ENCODE data around the gene PRELP.

DNA sequence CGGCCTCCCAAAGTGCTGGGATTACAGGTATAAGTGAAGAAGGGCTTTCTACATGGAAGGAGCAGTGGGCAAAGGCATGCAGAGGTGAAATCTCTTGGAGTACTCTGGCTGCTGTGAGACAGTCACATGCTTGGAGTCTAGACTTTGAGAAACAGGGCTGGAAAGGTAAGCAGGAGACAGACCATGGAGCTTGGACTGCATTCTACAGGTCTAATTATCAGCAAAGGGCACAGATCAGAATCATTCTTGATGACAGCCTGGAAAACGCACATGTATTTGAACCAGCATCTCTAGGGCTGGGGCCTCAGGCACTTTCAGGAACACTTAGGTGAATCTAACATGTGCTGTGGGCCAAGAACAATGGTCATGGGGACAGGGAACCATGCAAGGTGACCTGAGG, 7.3 kb upstream of the PRELP start:
- TF ChIP-seq GATA2 (IDR thresholded peaks at IDR 0.05; ENCODE audit: insufficient read depth, insufficient read length, low read depth, low read length), result no peak
- no peak for TF ChIP-seq CTCF (IDR thresholded peaks at IDR 0.05; ENCODE audit: extremely low read depth in 1 of 2, insufficient read depth in 1 of 2, low read depth in 1 of 2, low read length in 2 of 2)
- no peak for TF ChIP-seq POLR2AphosphoS5 (IDR thresholded peaks at IDR 0.05; ENCODE audit: insufficient read depth, low read depth, low read length)
- TF ChIP-seq, protein P1, sequence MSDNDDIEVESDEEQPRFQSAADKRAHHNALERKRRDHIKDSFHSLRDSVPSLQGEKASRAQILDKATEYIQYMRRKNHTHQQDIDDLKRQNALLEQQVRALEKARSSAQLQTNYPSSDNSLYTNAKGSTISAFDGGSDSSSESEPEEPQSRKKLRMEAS (IDR thresholded peaks at IDR 0.05; ENCODE audit: insufficient read depth, insufficient read length), result no peak
- TF ChIP-seq POLR2A (IDR thresholded peaks at IDR 0.05; ENCODE audit: low read depth, low read length), result no peak
- TF ChIP-seq JUN (IDR thresholded peaks at IDR 0.05; ENCODE audit: borderline replicate concordance, insufficient read depth, insufficient read length, low read depth), result no peak

Data from endothelial cell of umbilical vein (primary cell).